Left renal pelvis (tissue), 4 donors: ENCODE data around the gene MIPEP. TPM values are rescaled to one million over a fixed set of nuclear protein-coding genes. Genes with fewer than 3 reads are reported as not detected.

Experiments
- DNase-seq, 4 donors: peaks; one replicate each; pipeline ENCODE4 v3.0.0-alpha.2; 2013; ENCODE audit warnings: low read depth in 4 of 4, low spot score in 3 of 4
- polyA plus RNA-seq, 4 donors: library from polyadenylated mRNA; unstranded; fragments of 120-200 nt; gene quantifications; one replicate each; pipeline ENCODE4 v1.2.1, GENCODE V29; 2013; ENCODE audit not compliant: insufficient read length in 4 of 4

Gene MIPEP
- polyA plus RNA-seq, 4 donors, result 9.2 to 31.4 (median 29.7) TPM

DNA sequence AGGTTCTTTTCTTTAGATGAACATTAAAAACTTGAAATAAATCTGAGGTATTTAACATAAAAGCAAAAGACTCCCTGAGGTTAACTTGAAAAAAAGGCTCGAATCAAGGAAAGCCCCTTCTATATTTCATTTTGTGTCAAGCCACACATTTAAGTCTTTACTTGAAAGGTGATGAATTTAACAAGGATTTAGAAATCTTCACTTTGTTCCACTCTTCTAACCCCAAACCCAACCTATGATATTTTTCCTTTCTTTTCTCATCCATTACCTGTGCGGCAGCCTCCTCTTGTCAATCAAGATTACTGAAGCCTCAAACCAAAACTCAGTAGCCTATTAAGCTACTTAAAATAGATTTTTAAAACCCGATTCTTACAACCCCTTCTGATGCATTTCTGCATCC is 33.8 kb downstream of the MIPEP start:
- no peak for DNase-seq

- no peak for DNase-seq
Measured at GRCh38 chr13:23852351-23852750, 36.8 kb downstream of the MIPEP start.

DNA sequence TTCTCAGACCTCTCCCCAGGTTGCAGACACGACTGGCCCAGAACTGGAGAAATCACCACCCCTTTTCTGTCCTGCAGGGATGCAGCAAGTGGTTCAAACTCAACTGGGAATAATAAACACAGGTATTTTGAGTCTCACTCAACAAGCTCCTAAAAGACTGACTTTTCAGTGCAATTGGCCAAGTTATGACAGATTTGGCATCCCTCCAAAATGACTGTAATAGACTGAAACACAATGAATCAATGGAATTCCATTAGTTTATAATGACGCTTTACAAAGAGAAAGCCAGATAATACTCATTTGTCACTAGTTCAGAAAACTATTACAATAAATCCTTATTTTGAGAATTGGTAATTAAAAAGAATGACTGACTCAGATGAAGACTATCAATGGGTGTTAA is 38.1 kb downstream of the MIPEP start:
- no peak for DNase-seq

DNA sequence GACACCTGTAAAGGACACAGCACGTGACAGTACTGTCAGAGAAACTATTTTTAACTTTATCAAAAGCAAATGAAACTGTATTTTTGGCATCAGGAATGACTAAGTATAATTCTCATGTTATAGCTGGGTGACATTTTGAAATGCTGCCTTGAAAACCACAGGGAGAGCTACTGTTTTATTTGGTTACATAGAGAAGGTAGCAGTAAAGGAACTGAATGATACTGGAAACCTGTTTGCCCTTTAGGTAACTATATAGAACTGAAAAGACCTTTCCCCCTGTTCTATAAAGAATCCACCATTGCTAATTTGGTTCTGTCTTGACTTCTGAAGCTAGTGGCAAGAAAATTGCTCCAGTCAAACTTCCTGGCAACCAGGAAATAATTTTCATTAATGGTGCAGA is 39.1 kb downstream of the MIPEP start:
- DNase-seq, result no peak

GRCh38 chr13:23849670-23850069 is 39.5 kb downstream of the MIPEP start:
- DNase-seq, result no peak

DNA sequence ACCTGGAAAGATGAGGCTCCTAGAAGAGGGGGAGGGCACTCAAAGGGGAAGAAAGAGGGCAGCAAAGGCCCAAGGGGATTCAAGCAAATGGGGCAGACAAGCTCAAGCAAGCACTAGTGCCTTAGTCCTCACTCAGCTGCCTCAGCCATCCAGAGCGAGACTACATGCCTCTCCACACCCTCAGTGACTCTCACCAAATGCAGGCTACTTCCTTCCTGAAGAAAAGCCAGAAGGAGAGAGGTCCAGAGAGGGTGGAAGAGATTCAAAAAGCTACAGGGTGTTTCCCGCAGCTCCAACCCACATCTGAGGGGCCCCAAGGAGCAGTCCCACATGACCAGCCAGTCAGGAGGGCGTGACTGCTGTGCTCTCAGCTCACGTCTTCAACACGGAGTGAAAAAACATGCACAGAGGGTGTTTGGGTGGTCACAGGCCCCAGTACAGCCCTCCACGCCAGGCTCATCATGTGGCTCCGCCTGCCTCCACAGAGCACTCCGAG is 40.5 kb downstream of the MIPEP start:
- DNase-seq, result no peak

DNA sequence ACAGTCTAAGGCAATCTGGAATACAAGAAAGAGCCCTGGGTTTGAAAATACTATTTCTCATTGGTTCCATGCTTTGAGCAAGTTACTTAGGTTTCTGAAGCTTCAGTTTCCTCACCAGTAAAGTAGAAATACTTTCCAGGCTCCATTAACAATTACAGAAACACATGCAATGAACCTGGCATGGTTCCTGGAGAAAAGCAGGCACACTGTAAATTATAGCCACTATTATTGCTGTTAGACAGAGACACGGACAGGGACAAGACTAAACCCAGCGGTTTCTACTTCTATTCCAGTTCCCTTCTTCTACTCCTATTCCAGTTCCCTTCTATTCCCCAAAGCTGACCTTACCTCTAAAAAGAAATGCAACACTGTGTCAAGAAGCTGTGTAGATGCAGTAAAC is 41.2 kb downstream of the MIPEP start:
- DNase-seq, result no peak

DNA sequence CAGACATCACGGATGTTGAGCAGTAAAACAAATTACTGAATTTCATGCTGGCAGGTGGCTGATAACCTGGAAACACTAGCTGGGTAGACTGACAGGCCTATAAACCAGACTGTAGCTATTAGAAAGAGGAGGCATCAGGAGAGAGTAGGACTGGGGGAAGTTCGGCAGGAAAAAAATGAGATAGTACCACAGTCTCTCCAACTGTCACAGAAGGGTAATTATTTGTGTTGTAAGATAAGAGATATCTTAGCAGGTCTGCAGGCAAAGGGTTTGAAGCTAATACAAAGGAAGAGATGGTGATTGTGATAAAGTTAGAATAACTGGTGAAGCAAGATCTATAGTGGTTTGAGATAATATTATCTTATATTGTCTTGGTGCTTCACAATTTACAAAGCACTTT is 41.7 kb downstream of the MIPEP start:
- no peak for DNase-seq

DNA sequence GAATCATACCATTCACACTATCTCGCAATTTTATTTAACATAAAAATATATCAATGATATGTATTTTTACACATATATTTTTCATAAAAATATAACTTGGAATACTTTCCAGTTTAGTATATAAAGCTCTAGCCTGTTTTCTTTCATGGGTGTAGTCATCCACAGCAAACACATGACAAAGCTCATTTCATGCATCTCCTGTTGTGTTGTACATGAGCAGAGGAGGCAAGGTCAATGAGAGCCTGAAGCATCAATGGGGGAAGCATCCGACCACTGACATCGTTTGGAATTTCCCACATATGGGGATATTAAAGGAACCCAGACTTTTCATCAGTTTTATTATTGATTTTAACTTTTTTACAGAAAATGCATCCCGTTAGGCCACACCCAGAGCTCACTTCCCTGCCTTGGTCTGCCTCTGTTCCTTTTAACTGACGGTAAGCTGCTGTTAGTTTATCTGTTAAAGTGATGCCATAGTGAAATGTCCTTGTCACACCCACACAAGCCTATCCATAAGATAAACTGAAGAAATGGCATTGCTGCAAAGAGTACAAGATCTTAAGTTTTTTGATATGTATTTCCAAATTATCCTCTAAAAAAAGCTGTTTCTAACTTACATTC is 44.0 kb downstream of the MIPEP start:
- no peak for DNase-seq

GRCh38 chr13:23844132-23844531 is 45.1 kb downstream of the MIPEP start:
- no peak for DNase-seq

- no peak for DNase-seq
Measured at GRCh38 chr13:23843436-23843835, 45.8 kb downstream of the MIPEP start.

GRCh38 chr13:23842406-23842805 is 46.8 kb downstream of the MIPEP start:
- no peak for DNase-seq

DNA sequence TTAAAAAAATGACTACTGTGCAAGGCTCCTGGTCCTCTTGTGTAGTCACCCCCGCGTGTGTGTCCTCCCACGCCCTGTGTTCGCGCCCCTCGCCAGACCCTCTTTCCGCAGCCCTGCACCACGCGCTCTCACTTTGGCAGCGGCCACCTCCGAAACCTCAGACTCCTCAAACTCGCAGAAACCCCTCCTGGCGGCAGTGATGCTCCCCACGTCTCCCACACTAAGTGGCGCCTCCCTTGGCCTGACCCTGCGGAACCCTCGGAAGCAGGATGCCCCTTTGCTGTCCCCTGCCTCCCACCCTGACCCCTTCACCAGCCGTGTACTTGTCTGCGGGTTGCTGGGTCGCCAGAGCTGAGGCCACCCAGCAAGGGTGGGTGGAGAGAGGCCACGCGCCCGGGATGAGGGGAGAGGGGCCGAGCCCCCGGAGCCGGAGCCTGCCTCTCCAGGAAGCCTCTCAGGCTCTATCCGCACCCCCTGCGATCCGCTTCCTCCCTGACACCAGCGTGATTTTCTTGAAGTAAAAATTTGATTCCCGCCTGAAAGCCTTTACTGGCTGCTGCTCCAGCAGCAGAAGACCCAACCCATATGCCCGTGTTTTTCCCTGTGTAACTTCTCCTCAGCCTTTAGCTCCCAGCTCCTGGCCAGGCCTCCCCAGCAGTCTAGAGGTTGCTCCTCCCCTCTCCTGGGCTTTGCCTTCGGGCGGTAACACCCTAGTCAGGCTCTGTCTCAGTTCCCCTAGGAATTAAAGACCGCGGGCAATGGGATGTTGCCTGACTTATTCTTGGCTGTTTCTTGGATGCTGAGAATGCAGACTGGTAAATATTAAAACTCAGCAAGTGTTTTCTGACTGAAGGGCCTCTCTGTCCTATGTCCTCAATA is 55.2 kb downstream of the MIPEP start:
- DNase-seq, result no peak

DNA sequence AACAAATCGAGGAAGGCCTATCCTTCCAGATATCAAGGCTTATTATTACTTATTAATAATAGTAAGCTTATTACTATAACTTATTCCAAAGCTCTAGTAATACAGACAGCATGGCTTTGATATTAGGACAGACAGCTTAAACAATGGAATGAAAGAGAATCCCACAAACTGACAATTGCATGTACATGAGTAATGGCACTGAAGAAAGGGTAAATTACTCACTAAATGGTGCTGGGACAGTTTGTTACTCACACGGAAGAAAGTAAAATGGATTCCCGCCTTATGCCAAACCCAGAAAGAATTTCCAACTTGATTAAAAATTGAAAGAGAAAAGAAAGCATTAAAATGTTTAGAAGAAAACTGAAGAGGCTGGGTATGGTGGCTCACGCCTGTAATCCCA is 60.3 kb downstream of the MIPEP start:
- DNase-seq, result no peak

DNA sequence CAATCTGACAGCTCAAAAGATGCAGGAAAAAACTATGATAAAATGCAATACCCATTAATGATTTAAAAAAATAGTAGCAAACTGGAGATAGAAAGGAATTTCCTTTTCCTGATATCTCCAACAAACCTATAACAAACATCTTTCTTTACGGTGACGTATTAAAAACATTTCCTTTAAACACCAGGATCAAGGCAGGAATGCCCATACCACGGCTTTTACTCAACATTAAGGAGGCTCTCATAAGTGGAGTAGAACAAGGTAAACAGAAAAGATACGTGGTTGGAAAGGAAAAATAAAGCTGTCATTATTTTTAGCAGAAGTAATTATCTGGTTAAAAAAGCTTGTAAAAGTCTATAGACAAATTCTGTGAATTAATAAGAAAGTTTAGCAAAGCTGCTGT is 61.1 kb downstream of the MIPEP start:
- DNase-seq, result no peak

GRCh38 chr13:23825179-23825578 is 64.0 kb downstream of the MIPEP start:
- no peak for DNase-seq

DNA sequence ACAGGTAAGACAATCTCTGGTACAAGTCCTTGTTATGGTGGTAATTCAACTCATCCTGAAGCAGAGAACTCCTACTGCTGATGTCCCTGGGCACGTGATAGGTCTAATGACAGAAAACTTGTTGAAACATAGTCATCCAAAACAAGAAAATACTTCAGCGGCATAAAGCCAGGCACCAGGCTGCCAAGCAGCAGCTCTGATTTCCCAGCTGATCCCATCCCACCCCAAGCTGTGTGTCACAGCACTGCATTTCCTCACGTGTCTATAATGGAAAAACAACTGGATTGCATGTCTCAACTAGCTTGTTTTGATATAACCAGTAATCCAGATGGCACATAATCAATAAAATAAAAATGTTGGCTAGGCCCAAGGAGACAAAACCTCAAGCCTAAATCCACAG is 64.8 kb downstream of the MIPEP start:
- DNase-seq, result no peak

- no peak for DNase-seq
Measured at GRCh38 chr13:23822252-23822824, 66.9 kb downstream of the MIPEP start.

GRCh38 chr13:23820530-23820929 is 68.7 kb downstream of the MIPEP start:
- DNase-seq, result no peak

GRCh38 chr13:23817830-23818229 is 71.4 kb downstream of the MIPEP start:
- DNase-seq, result no peak

DNA sequence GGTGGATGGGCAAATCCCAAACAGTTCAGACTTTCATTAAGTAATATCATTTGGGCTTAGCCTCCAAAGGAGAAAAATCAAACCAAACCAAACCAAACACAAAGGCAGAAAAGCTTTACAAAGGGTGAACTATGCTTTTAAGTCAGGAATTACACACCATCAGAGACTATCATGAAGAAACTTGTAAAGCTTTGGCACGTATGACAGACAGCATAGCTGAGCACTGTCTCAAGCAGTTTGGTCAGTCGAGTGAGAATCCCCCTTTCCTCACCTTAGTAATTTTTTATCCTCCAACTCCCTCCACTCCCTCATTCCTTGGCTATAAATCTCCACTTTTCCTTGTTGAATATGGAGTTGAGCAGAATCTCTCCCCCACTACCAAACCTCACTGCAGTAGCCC is 72.1 kb downstream of the MIPEP start:
- DNase-seq, result no peak

- no peak for DNase-seq
Measured at GRCh38 chr13:23813635-23814034, 75.6 kb downstream of the MIPEP start.
